GM18511 (cell line): ENCODE measurements around the gene NSMCE4A.
"Not testable (repeated sequence)": the region's sequence is repeated elsewhere in the genome, so short reads cannot be mapped to it uniquely, and the experiment has no call there.

Source experiments
- ATAC-seq: cut with Tn5 transposase; IDR thresholded peaks from one replicate; pipeline ENCODE4 v1.9.1; 2021; ENCODE audit warnings: mild to moderate bottlenecking, moderate library complexity; ENCODE audit not compliant: unreplicated experiment

The NSMCE4A gene

DNA sequence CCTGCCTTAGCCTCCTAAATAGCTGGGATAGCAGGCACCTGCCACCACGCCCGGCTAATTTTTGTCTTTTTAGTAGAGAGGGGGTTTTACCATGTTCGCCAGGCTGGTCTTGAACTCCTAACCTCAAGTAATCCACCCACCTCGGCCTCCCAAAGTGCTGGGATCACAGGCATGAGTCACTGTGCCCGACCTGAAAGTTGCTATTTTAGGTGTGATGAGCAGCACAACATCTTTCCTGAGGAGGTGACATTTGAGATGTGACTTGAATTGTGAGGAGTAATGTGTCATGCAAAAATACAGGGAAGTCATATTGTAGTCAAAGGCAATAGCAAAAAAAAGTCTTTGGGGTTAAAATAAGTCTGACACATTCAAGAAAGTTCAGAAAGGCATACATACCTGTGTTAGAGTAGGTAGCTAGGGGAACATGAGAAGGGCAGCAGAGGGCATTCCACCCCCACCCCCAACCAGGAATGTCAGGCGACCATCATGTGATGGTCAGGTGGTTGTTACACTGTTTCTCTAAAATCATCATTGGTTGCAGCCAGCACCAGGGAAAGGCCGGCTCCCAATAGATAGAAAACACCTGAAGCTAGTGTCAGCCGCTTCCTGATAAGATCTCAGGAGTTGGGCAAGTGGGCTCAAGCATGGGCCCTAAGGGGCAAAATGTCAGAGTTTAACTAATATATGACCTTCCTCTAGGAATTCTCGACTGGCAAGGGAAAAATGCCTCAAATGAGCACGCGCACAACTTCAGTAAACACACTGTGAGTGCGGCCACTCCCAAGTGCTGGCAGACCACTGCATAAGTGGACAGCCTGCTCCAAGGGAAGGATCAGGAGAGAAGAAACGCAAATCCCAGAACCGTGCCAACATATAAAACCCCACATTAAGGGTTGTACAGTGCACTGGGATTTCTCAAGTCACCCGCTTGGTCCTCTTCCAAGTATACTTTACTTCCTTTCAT is 13.6 kb upstream of the NSMCE4A start, which contains the start of gene TACC2:
Gene TACC2, plus strand, starts transcription at position 803 of the 964 bp plus-strand sequence. CDS start 32,819 bp downstream, outside the sequence.
- ATAC-seq, result no peak

DNA sequence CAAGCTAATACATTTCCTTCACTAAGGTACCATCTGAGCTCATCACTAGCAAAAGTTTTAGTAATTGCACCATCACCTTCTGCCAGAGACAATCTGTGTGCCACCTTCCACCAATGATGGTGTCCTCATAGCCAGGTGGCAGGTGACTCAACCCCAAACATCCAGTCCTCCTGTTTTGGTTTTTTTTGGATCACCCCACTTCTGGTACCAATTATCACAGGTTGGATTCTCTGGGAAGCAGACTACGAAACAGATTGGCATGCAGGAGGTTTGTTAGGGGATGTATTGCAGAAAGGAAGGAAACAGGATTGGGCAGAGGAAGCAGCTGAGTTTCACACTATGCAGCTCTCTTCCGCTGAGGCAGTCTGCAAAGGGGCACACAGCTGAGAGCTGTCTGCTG is 9.4 kb upstream of the NSMCE4A start:
- no peak for ATAC-seq

DNA sequence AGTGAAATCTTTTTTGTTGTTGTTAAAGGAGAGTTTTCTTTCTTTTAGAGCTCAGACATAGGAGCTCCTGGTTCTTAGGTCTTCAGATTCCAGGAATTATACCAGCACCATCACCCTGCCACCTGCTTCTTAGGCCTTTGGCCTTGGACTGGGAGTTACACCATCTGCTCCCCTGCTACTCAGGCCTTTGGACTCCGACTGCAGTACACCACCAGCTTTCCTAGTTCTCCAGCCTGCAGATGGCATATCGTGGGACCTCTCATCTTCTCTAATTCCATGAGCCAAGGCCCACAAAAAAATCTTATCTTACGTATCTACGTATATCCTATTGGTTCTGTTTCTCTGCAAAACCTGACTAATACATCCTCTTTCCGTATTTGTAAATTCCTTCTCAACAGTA is 8.8 kb upstream of the NSMCE4A start:
- no peak for ATAC-seq

DNA sequence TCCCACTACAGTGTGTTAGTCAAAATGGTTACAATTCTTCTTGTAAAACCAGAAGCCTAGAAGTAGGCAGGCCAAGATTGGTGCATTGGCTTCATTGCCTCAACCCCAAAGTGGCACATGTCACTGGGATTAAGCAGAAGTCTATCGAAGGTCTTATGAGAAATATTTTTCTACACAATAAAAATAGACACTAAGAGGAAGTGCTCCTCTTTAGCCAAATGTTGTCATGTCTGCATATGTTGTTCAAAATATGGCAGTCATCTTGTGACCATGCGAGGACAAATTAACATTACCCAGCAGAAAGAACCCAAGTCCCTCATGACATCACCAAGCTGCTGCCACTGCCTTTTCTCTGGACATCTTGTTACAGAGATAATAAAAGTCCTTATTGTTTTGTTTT is 6.3 kb upstream of the NSMCE4A start:
- ATAC-seq, result no peak

DNA sequence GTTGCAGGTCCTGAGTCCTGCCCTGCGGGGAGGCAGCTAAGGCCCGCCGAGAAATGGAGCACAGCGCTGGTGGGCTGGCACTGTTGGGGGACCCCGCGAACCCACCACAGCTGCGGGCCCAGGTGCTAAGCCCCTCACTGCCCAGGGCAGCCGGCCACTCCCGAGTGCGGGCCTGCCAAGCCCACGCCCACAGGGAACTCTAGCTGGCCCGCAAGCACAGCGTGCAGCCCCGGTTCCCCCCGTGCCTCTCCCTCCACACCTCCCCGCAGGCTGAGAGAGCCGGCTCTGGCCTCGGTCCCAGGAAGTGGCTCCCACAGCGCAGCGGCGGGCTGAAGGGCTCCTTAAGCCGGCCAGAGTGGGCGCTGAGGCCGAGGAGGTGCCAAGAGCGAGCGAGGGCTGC is 3.5 kb upstream of the NSMCE4A start:
- no peak for ATAC-seq

DNA sequence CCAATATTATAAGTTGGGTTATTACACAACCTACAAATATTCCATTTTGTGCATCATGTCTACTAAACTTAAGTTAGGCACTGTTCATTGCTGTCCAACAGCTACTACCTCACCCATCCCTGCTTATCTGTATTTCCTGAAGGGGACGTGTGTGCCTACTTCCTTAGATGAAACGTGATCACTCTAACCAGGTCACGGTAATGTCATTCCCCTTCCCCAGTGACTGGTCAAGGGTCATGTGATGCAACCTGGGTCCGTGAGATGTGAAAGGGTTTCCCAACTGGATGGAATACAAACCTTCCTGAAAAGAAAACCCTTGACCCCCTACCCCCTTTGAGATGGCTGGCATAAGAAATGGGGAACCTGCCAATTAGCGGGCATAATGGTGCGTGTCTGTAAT is 1.6 kb upstream of the NSMCE4A start:
- ATAC-seq, result no peak

DNA sequence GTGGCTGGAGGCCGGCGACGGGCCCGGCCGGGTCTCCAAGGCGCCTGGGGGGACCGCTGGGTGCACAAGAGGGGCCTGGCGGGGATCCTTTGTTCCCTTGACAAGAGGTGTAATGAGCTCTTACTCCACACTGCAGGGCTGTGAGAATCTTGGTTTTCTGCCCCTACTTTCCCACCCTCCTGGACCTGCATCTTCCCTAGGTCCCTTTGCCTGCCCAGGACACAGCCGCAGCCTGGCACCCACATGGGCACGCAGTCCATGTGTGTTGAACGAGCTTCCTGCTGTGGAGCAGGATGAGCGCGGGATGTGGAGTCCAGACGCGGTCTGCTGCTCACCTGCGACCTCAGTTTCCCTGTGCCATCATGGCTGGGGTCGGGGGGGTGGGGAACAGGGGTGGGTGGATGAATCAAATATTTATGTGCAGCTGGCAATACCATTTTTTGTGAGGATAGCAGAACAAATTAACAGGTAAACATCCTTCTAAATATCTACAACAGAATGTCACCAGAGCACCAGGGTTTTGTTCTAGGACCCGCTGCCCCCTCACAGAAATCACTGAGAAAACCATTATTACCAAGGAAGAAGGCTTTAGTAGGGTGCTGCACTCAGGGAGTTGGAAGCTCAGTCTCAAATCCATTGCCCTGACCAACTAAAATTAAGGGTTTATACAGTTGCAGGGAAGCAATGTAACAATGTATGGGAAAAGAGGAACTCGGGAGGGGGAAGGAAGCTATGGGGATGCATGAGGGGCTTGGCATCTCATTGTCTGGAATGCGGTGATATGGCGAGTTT is 474 bp upstream of the NSMCE4A start:
- peak; percentile 32 for ATAC-seq

DNA sequence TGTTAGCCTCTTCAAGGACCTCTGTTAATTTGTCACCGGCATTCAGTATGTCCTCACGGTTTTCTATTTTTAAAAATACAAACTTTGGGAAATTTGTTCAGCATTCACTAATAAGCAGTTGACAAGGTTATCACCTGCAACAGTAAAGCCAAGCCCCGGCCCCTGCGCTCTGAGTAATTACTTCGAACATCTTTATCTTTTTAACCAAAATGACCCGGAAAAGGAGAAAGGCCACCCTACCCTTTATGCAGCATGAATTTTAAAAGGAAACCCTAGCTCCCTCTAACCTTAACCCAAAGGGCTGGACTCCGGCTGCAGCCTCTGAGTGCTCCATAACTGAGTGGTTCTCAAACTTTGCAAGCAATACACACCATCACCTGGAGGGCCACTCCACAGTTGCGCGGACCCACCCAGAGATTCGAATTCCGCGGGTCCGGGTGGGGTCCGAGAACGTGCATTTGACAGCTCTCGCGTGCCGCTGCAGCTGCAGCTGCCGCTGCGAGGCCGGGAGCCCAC is 940 bp downstream of the NSMCE4A start:
- ATAC-seq, result peak; percentile 33

DNA sequence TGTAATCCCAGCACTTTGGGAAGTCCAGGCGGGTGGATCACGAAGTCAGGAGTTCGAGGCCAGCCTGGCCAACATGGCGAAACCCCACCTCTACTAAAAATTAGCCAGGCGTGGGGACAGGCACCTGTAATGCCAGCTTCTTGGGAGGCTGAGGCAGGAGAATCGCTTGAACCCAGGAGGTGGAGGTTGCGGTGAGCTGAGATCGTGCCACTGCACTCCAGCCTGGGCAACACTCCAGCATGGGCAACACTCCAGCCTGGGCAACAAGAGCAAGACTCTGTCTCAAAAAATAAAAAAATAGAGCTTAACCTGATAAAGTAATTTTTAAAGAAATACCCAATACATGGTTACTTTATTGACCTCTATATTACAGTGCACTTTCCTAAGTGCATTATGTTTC is 5.9 kb downstream of the NSMCE4A start:
- ATAC-seq, result not testable (repeated sequence)

DNA sequence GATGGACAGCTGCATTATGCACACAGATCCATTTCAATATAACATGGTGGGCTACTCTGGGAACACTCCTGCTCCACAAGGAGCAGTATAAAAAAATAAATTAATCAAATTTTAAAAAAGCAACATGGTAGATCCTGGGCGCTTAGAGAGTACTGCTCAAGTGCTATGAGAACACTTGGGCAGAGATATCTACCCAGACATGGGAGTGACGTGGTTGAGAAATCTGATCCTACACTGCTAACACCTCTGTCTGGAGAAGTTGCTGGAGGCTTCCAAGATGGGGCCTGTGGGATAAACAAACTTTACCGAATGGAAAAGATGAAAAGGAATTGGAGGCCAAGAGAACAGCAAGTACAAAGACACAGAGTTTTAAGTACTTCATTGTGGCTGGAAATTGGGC is 9.0 kb downstream of the NSMCE4A start:
- no peak for ATAC-seq

DNA sequence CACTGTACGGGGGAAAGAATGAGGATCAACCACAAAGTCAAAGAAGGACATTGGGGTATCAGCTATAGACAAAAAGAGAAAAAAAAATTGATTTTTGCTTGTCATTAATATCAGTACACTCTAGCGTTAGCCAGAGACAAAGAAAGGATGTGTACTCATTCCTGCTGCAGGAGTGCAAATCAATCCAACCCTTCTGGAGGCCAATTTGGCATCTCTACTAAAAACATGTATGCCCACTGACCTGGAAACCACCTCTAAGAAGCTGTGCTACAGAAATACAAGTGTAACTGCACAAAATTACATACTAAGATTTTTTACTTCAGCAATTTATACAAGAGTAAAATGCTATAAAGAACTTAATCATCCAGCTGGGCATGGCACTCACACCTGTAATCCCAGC is 13.6 kb downstream of the NSMCE4A start:
- ATAC-seq, result no peak

DNA sequence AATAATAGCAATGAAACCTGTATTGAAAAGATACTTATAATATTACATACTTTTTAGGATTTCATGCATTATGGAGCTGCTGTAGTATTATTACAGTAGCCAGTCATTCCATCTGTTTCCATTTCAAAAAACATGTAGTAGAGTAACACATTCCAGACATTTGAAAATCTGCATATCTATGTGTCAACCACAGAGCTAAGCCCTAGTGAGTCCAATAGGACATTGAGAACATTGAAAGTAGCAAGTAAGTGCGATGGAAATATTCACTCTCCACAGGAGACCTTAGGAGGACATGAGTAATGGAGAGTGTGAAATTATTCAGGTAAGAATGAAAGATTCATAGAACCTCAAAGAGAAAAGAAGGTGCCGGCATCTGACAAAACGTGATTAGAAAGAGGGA is 15.3 kb downstream of the NSMCE4A start:
- ATAC-seq, result no peak

DNA sequence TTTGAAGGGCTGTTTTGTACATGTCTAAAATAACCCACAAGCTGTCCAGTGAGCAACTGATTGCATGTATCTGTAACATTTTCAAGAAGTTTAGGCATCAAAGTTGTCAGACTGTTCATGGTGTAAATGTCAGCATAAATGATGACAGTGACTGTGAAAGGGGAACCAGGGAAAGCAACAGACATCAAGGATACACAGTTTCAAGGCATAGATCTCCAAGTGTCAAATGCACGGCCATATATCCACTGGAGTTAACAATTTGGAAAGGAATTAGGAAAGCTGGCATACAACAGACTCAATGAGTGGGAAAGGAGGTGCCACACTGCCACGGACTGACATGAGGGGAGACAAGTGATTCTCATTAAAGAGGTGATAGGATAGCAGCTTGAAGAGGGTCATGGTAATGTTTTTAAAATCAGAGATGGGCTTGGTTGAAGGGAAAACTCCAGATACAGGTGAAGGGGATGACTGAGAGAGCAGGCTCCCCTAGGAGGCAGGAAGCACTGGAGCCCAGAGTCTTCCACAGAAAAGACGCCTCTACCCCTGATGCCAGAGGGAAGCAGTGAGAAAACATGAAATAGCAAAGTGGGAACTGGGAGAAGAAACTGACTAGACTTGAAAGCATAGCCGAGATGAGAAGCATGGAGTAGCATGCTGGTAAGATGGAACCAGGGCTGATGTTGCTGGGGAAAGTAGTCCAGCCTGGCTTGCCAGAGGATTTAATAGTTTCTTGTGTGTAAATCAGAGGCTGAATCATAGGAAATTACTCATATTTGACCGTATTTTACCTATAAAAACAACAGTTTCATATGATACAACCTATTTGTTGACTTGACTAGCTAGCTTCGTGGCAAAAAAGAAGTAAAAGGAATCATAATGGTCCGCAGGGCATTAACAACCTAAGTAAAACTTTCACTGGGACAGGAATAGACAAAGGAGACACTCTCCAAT is 18.6 kb downstream of the NSMCE4A start:
- no peak for ATAC-seq

DNA sequence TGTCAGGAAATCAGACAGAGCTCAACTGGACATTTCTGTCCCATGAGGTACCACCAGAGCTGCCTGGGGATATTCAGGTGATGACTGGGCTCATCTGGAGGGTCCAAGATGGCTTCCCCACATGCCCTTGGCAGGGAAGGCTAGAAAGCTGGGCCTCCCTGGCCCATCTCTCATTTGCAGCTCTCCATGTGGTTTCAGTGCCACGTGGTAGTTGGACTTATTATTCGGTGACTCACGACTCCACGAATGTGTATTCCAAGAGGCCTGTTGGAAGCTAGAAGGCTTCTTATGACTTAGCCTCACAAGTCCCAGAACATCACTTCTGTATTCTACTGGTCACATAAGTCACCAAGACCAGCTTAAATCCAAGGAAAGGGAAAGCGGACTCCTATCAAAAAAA is 22.8 kb downstream of the NSMCE4A start:
- no peak for ATAC-seq

DNA sequence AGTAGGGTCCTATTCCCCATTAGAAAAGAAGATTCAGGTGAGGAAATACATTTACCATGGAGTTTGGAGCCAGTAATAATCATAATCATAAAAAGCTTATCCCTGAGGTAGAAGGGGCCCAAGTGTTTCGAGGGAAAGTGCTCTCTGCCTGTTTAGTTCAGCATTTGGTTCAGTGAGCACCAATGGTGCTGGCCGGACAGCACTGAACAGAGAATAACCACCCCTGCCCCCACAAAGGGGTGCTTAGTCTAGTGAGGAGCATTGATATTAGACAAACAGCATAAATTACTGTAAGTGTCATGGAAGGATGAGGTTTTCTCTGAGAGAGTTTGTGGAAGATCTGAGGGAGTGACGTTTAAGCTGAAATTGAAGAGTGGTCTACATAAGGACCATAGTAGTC is 25.6 kb downstream of the NSMCE4A start:
- no peak for ATAC-seq

DNA sequence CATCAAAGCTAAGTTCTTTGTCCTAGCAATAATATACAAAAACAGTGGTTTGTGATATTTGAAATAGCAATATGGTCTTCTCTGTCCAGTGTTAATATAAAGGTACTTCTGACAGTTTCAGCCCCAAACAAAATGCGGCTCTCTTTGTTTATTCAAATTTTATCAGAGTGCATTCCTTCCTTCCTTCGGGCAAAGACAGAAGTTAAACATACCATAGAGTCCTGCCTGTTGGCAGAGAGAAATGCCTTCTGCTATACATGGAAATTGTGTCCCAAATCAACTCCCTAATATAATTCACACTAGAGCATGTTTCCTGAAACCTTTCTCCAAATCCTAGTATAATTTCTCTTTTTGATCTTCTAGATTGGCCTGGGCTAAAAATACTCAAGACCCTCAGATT is 26.0 kb downstream of the NSMCE4A start:
- ATAC-seq, result no peak

DNA sequence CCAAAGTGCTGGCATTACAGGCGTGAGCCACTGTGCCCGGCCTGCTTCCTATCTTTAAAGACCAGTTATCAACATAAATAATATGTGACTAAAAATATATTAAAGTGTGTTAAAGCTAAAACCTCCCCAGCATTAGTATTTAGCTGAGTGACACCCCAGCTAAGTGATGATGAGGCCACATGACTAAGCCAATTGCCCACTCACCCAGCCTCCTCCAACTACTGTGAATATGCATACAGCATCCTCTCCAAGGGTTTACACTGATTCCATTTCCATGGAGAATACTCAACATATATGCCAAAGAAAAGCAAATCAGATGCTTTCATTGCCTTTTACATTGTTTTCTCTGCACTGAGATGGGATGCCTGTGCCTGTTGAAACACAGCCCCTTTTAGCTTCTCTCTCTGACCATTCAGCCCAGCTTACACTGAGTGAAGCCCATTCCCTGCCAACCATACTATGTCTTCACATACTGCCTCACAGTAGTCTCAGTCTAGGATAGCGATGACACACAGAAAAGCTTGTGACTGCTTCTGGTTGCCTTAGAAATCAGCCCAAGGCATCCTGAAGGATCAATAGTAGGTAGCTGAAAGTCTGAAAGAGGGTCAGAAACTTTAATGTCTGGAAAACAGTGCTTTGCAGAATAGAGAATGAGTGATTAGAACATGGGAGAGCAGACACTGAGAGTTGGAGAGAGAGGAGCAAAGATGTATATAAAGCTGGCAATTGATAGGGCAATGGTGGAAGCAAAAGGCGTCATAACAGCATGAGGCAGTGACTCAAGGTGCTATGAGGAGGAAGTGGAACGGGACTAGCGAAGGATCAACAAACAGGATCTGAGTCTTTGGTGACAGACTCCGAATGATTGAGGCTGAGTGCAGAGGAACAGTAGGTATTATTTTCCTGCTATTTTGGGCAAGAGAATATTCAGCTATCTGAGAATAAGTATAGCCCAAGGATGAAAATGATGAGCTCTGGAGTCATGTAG is 27.4 kb downstream of the NSMCE4A start:
- no peak for ATAC-seq

DNA sequence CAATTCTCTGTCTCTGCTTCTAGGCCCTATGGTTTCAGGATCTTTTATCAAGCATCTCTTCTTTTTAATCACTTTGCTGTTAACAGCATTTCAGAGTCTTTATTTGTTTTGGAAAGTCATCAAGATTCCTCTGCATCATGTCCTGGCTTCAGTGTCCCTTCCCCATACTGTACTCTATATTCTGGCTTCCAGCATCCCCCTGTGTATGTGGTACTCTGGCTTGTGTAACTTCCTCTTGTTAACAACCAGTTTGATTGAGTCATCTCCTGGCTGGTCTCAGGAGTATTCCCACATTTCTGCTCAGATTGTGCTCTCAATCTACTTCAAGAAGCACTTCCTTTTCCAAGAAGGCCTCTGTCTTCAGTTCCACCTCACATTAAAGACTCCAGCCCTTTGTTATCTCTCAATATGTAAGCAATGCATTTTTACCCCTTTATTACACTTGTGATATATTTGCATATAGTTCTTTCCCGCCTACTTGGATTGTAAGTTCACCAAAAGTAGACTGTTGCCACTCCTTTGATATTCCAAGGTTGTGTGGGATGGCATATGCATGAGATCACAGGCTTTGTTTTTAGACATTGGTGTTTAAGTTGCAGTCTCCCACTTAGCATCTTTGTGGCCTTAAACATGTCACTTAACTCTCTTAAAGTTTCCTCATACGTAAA is 32.1 kb downstream of the NSMCE4A start:
- ATAC-seq, result no peak

DNA sequence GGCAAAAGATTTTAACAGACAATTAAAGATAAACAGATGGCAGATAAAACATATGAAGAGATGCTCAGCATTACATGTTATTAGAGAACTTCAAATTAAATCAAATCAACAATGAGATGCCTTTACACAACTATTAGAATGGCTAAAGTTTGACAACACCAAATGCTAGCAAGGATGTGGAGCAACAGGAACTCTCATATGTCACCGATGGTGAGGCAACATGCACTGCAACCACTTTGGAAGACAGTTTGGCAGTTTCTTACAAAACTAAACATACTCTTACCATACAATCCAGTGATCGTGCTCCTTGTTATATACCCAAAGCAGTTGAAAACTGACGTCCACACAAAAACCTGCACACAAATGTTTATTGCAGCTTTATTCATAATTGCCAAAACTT is 33.5 kb downstream of the NSMCE4A start:
- no peak for ATAC-seq
